Fibroblast of lung (primary cell): ENCODE measurements around the gene TMEM212. TPM values are rescaled to one million over a fixed set of nuclear protein-coding genes. Genes with fewer than 3 reads are reported as not detected.

ENCODE experiments used
- DNase-seq, 2 donors: peaks; one replicate each; pipeline versions ENCODE4 v3.0.0 to v3.0.0-alpha.2; 2010; ENCODE audit warnings: low read depth in 2 of 2
- H2AFZ ChIP-seq: 2 replicates; pipeline ENCODE4 v1.5.1; 2012; ENCODE audit warnings: low read length, control low read depth, inconsistent platforms
- H3K27ac ChIP-seq: 2 replicates; pipeline ENCODE4 v1.5.1; 2011; ENCODE audit warnings: low read length, control low read depth; ENCODE audit not compliant: insufficient read depth
- H3K27me3 ChIP-seq: 2 replicates; pipeline ENCODE4 v1.5.1; 2011; ENCODE audit warnings: mild to moderate bottlenecking, low read length; ENCODE audit not compliant: control insufficient read depth, insufficient read depth
- H3K36me3 ChIP-seq: 2 replicates; pipeline ENCODE4 v1.5.1; 2011; ENCODE audit warnings: low read length; ENCODE audit not compliant: control insufficient read depth, insufficient read depth
- H3K4me1 ChIP-seq: 2 replicates; pipeline ENCODE4 v1.5.1; 2011; ENCODE audit warnings: low read length; ENCODE audit not compliant: control insufficient read depth, insufficient read depth; ENCODE audit errors: extremely low read depth
- H3K4me2 ChIP-seq: 2 replicates; pipeline ENCODE4 v1.5.1; 2011; ENCODE audit warnings: low read length, control low read depth; ENCODE audit not compliant: insufficient read depth; ENCODE audit errors: extremely low read depth
- H3K4me3 ChIP-seq, 4 experiments: fragments of 200-600 bp in 1 of 4; sonication (generic) in 1 of 4; replicated peaks in 1 of 4; 2 replicates each; pipeline ENCODE4 v1.5.1; 2011 to 2016; ENCODE audit warnings: low read length in 4 of 4, low read depth in 3 of 4, mild to moderate bottlenecking in 3 of 4, control low read depth in 2 of 4, inconsistent platforms in 1 of 4, mixed read lengths in 1 of 4; ENCODE audit not compliant: insufficient read depth in 1 of 4; ENCODE audit errors: control extremely low read depth in 1 of 4
- H3K79me2 ChIP-seq: 2 replicates; pipeline ENCODE4 v1.5.1; 2012; ENCODE audit warnings: mild to moderate bottlenecking, low read length, inconsistent platforms; ENCODE audit not compliant: control insufficient read depth, insufficient read depth
- H3K9ac ChIP-seq: 2 replicates; pipeline ENCODE4 v1.5.1; 2011; ENCODE audit warnings: mild to moderate bottlenecking, low read length, control low read depth; ENCODE audit not compliant: insufficient read depth
- H3K9me3 ChIP-seq: 2 replicates; pipeline ENCODE4 v1.5.1; 2012; ENCODE audit warnings: low read depth, low read length; ENCODE audit not compliant: control insufficient read depth, insufficient read depth
- H4K20me1 ChIP-seq: 2 replicates; pipeline ENCODE4 v1.5.1; 2011; ENCODE audit warnings: low read length; ENCODE audit not compliant: control insufficient read depth, insufficient read depth; ENCODE audit errors: extremely low read depth
- CTCF ChIP-seq, 2 donors: IDR thresholded peaks in 1 of 2; conservative IDR thresholded peaks in 1 of 2; 1 replicate in 1 of 2; 2 replicates in 1 of 2; pipeline ENCODE4 v1.5.1; 2011 to 2012; ENCODE audit warnings: low read length in 2 of 2, control low read depth in 1 of 2, inconsistent platforms in 1 of 2, low read depth in 1 of 2, mild to moderate bottlenecking in 1 of 2
- EZH2 ChIP-seq: IDR thresholded peaks from 2 replicates; pipeline ENCODE4 v1.5.1; 2012; ENCODE audit warnings: low read length, control low read depth, mild to moderate bottlenecking; ENCODE audit errors: missing control alignments
- polyA plus RNA-seq, 2 donors: library from polyadenylated mRNA; depleted of rRNA in 1 of 2; stranded (reverse) in 1 of 2; unstranded in 1 of 2; fragments of >200 nt; gene quantifications; 2 replicates each; pipeline ENCODE4 v1.2.1, GENCODE V29; 2011 to 2012; ENCODE audit warnings: missing spikeins in 1 of 2
- total RNA-seq: library from RNA; depleted of rRNA; stranded (reverse); fragments of >200 nt; gene quantifications from 2 replicates; pipeline ENCODE4 v1.2.1, GENCODE V29; 2014

TMEM212 gene
- total and polyA plus RNA-seq, 2 donors (not counting 1 experiment from before 2014, with no cell fraction given): not detected

GRCh38 chr3:171833789-171834460 lies 9.2 kb upstream of the TMEM212 start:
- no peak overlapping the region for H3K9ac ChIP-seq
- H3K27ac ChIP-seq: peak overlapping the region; percentile 22
- no peaks in the 10 kb centered on the region for H3K36me3 ChIP-seq
- H3K79me2 ChIP-seq: no peaks in the 10 kb centered on the region
- TF ChIP-seq EZH2: no peak
- TF ChIP-seq CTCF (conservative IDR thresholded peaks at IDR 0.05 in 1 of 2, IDR thresholded peaks at IDR 0.05 in 1 of 2; ENCODE audit: low read depth in 1 of 2, low read length in 2 of 2): peak; percentile 8 to 43
- no peaks in the 10 kb centered on the region for H3K27me3 ChIP-seq
- H3K4me3 ChIP-seq: no peak overlapping the region
- no peak overlapping the region for H2AFZ ChIP-seq
- no peak overlapping the region for H3K4me2 ChIP-seq
- peak; percentile 50 to 88 for DNase-seq
- no peaks in the 10 kb centered on the region for H3K9me3 ChIP-seq
- no peaks in the 10 kb centered on the region for H4K20me1 ChIP-seq
- H3K4me1 ChIP-seq: peaks cover 26% of the 10 kb centered on the region

GRCh38 chr3:171834461-171834801 lies 8.7 kb upstream of the TMEM212 start:
- Histone ChIP-seq H3K4me3 (no peak overlapping the region), H3K9ac (no peak overlapping the region), H3K27ac (peak overlapping the region; percentile 22), H3K9me3 (no peaks in the 10 kb centered on the region), H2AFZ (no peak overlapping the region), H3K79me2 (no peaks in the 10 kb centered on the region), H3K36me3 (no peaks in the 10 kb centered on the region), H3K4me2 (no peak overlapping the region), H3K4me1 (peaks cover 26% of the 10 kb centered on the region), H4K20me1 (no peaks in the 10 kb centered on the region), H3K27me3 (no peaks in the 10 kb centered on the region)
- no peak for TF ChIP-seq EZH2
- no peak for TF ChIP-seq CTCF (conservative IDR thresholded peaks at IDR 0.05 in 1 of 2, IDR thresholded peaks at IDR 0.05 in 1 of 2; ENCODE audit: low read depth in 1 of 2, low read length in 2 of 2)
- no peak for DNase-seq

- Histone ChIP-seq H3K27ac (no peak overlapping the region), H3K27me3 (no peaks in the 10 kb centered on the region), H3K4me3 (no peak overlapping the region), H3K9ac (no peak overlapping the region), H3K36me3 (no peaks in the 10 kb centered on the region), H4K20me1 (no peaks in the 10 kb centered on the region), H3K4me1 (peaks cover 21% of the 10 kb centered on the region), H3K4me2 (no peak overlapping the region), H3K79me2 (no peaks in the 10 kb centered on the region), H3K9me3 (no peaks in the 10 kb centered on the region), H2AFZ (no peak overlapping the region)
- DNase-seq: no peak
- TF ChIP-seq EZH2: no peak
- no peak for TF ChIP-seq CTCF (conservative IDR thresholded peaks at IDR 0.05 in 1 of 2, IDR thresholded peaks at IDR 0.05 in 1 of 2; ENCODE audit: low read depth in 1 of 2, low read length in 2 of 2)
These were observed 8.0 kb upstream of the TMEM212 start for GRCh38 chr3:171835116-171835515.
